Breast epithelium (tissue), 4 donors: ENCODE data around the gene SPRED1. TPM values are rescaled to one million over a fixed set of nuclear protein-coding genes. Genes with fewer than 3 reads are reported as not detected.

Source experiments
- DNase-seq, 2 donors: peaks; one replicate each; pipeline ENCODE4 v3.0.0-alpha.2; 2019; ENCODE audit warnings: low spot score in 2 of 2
- H3K27ac ChIP-seq, 2 donors: fragments of 200-600 bp; sonication (generic) in 1 of 2; one replicate each; pipeline ENCODE4 v1.5.1; 2016 to 2019; ENCODE audit warnings: mild to moderate bottlenecking in 1 of 2
- H3K27me3 ChIP-seq, 2 donors: fragments of 200-600 bp; sonication (generic) in 1 of 2; one replicate each; pipeline versions ENCODE4 v1.5.1 to v1.6.0; 2017 to 2019; ENCODE audit warnings: control low read depth in 1 of 2, mild to moderate bottlenecking in 1 of 2
- H3K36me3 ChIP-seq: fragments of 200-600 bp; one replicate; pipeline ENCODE4 v1.5.1; 2019
- H3K4me1 ChIP-seq, 2 donors: fragments of 200-600 bp; sonication (generic); one replicate each; pipeline ENCODE4 v1.5.1; 2016 to 2019; ENCODE audit warnings: control low read depth in 1 of 2
- H3K4me3 ChIP-seq, 3 donors: fragments of 200-600 bp; sonication (generic); 1 replicate in 2 of 3; 2 replicates in 1 of 3; pipeline ENCODE4 v1.5.1; 2016 to 2019; ENCODE audit warnings: mild to moderate bottlenecking in 3 of 3, moderate library complexity in 2 of 3
- H3K9me3 ChIP-seq, 2 donors: fragments of 200-600 bp; sonication (generic) in 1 of 2; one replicate each; pipeline ENCODE4 v1.5.1; 2016 to 2019; ENCODE audit warnings: control low read depth in 1 of 2
- POLR2A ChIP-seq: fragments of 450-650 bp; IDR thresholded peaks from one replicate; pipeline ENCODE4 v1.6.1; 2016; ENCODE audit warnings: antibody characterized with exemption, mild to moderate bottlenecking, moderate library complexity
- POLR2AphosphoS5 ChIP-seq, 3 donors: sonication (generic); formaldehyde crosslinking; IDR thresholded peaks; one replicate each; pipeline ENCODE4 v1.6.1; 2017; ENCODE audit warnings: antibody characterized with exemption in 3 of 3
- intact Hi-C: fragments of 100-400 bp; cut with DNase I; formaldehyde crosslinking; loops from one replicate; pipeline ENCODE4 v1.15.1; 2023; ENCODE audit warnings: low total_unique reads
- total RNA-seq, 3 donors: library from RNA; depleted of rRNA; stranded (reverse); fragments of >200 nt; gene quantifications; one replicate each; pipeline ENCODE4 v1.1.0, GENCODE V29; 2016
- TF ChIP-seq, protein P1 (sequence below), 3 donors: fragments of 450-650 bp; IDR thresholded peaks; one replicate each; pipeline ENCODE4 v1.5.1; 2016 to 2017; ENCODE audit warnings: antibody characterized with exemption in 3 of 3, mild to moderate bottlenecking in 3 of 3, moderate library complexity in 3 of 3

The SPRED1 gene
- total RNA-seq, 3 donors from 2014 or later, result 18.4 to 28.1 (median 22.3) TPM

DNA sequence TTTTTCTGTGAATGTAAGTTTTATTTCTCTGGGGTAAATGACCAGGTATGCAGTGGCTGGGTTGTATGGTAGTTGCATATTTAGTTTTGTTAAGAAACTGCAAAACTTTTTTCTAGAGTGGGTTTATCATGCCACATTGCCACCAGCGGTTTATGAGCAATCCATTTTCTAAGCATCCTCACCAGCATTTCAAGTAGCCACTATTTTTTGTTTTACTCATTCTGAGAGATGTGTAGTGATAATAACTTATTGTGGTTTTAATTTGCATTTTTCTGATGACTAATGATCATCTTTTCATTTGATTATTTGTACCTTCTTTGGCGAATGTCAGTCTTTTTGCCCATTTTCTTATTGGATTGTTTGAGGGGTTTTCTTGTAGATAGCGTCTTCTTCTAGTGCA, 56.2 kb downstream of the SPRED1 start:
- no peak for DNase-seq
- H3K9me3 ChIP-seq, result no peaks in the 10 kb centered on the region
- no peak overlapping the region for H3K27ac ChIP-seq
- intact Hi-C loops, result no loop called here
- H3K4me3 ChIP-seq, result no peak overlapping the region
- H3K27me3 ChIP-seq, result no peaks in the 10 kb centered on the region
- H3K4me1 ChIP-seq, result no peaks in the 10 kb centered on the region
- peaks cover 2% of the 10 kb centered on the region for H3K36me3 ChIP-seq
- TF ChIP-seq POLR2AphosphoS5 (IDR thresholded peaks at IDR 0.05) (no peak), POLR2A (no peak)
- TF ChIP-seq, protein P1, sequence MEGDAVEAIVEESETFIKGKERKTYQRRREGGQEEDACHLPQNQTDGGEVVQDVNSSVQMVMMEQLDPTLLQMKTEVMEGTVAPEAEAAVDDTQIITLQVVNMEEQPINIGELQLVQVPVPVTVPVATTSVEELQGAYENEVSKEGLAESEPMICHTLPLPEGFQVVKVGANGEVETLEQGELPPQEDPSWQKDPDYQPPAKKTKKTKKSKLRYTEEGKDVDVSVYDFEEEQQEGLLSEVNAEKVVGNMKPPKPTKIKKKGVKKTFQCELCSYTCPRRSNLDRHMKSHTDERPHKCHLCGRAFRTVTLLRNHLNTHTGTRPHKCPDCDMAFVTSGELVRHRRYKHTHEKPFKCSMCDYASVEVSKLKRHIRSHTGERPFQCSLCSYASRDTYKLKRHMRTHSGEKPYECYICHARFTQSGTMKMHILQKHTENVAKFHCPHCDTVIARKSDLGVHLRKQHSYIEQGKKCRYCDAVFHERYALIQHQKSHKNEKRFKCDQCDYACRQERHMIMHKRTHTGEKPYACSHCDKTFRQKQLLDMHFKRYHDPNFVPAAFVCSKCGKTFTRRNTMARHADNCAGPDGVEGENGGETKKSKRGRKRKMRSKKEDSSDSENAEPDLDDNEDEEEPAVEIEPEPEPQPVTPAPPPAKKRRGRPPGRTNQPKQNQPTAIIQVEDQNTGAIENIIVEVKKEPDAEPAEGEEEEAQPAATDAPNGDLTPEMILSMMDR (IDR thresholded peaks at IDR 0.05), result no peak

DNA sequence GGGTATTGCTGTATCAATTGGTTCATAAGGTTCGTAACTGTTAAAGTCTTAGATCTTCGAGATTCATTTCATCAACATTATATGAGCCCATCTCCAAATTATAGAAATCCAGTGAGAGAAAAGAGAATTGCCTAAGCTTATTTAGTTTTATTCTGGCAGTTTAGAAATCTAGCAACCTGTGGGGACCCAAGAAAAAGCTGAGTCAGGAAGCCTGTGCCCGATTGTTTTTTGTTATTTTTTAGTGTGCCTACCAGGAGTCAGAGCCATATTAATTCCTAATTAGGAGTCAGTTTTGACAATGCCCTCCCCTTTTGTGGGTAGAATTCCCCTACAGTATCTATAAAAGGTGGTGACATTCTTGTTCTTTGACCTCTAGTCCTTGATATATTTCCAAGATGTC, 59.6 kb downstream of the SPRED1 start:
- intact Hi-C loops, result no loop called here
- Histone ChIP-seq H3K27me3 (no peaks in the 10 kb centered on the region), H3K36me3 (peaks cover 6% of the 10 kb centered on the region)

DNA sequence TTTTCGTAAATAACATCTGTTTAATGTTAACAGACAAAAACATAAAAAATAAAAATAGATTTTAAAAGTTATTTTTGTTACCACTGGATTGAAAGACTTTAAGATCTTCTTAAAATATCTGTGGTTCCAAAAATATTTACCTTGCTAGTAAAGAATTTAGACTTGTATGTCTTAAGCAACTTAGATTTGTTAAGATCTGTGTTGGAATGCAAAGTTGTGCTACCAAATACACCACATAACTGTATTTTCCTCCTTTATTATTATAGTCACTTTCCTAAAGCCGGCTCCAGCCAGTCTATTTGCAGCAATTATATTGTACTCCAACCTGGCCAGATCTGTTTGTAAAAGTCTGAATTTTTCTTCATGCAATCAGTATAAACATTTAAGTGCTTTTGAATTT, 63.7 kb downstream of the SPRED1 start:
- no peak for TF ChIP-seq POLR2AphosphoS5 (IDR thresholded peaks at IDR 0.05)
- no peak for TF ChIP-seq POLR2A
- TF ChIP-seq, protein P1 (IDR thresholded peaks at IDR 0.05), result no peak
- no peaks in the 10 kb centered on the region for H3K4me1 ChIP-seq
- no peak overlapping the region for H3K27ac ChIP-seq
- H3K27me3 ChIP-seq, result no peaks in the 10 kb centered on the region
- intact Hi-C loops, result no loop called here
- H3K36me3 ChIP-seq, result peaks cover 6% of the 10 kb centered on the region
- H3K4me3 ChIP-seq, result no peak overlapping the region
- DNase-seq, result no peak
- no peaks in the 10 kb centered on the region for H3K9me3 ChIP-seq

More for the DNA sequence above, 59.6 kb downstream of the SPRED1 start:
- no peak overlapping the region for H3K27ac ChIP-seq
- H3K4me1 ChIP-seq, result no peaks in the 10 kb centered on the region
- DNase-seq, result no peak
- H3K4me3 ChIP-seq, result no peak overlapping the region
- no peaks in the 10 kb centered on the region for H3K9me3 ChIP-seq
- TF ChIP-seq POLR2AphosphoS5 (IDR thresholded peaks at IDR 0.05), result no peak
- no peak for TF ChIP-seq POLR2A
- TF ChIP-seq, protein P1 (IDR thresholded peaks at IDR 0.05), result no peak

DNA sequence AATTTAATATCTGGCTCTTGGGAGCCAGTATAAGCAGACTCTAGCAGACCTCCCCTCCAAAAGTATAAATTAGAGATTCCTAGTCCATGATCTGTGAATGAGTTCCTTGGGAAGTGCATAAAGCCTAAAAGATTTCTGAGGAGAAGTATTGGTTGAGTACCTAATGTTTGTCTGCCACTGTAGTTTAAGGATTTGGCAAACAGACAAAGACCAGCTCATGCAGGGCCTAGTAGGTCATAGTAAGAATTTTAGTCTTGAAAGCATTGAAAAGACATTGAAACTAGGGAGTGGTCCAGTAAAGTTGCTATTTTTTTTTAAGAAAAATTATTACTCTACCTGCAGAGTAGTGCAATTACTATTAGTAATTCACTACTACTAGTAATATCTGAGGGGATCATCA, 67.5 kb downstream of the SPRED1 start:
- no peaks in the 10 kb centered on the region for H3K9me3 ChIP-seq
- intact Hi-C loops, result no loop called here
- H3K36me3 ChIP-seq, result no peaks in the 10 kb centered on the region
- no peak overlapping the region for H3K27ac ChIP-seq
- DNase-seq, result no peak
- TF ChIP-seq POLR2A, result no peak
- no peaks in the 10 kb centered on the region for H3K4me1 ChIP-seq
- no peaks in the 10 kb centered on the region for H3K27me3 ChIP-seq
- H3K4me3 ChIP-seq, result no peak overlapping the region

DNA sequence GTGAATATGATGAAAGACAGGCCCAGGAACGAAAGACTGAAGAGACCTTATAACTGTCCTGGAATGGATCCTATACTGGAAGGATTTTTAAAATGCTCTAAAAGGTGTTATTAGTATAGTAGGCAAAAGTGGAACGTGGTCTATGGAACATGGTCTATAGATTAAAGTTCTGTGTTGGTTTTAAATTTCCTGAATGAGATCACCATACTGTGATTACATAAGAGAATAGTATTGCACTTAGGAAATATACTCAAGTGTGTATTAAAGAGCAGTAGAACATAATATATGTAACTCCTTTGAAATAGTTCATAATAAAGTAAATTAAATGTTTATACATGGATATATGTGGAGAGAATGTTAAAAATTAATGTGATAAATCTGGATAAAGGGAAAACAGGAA, 68.2 kb downstream of the SPRED1 start:
- intact Hi-C loops, result no loop called here
- TF ChIP-seq POLR2A (no peak), POLR2AphosphoS5 (IDR thresholded peaks at IDR 0.05) (no peak)
- TF ChIP-seq, protein P1 (IDR thresholded peaks at IDR 0.05), result no peak

DNA sequence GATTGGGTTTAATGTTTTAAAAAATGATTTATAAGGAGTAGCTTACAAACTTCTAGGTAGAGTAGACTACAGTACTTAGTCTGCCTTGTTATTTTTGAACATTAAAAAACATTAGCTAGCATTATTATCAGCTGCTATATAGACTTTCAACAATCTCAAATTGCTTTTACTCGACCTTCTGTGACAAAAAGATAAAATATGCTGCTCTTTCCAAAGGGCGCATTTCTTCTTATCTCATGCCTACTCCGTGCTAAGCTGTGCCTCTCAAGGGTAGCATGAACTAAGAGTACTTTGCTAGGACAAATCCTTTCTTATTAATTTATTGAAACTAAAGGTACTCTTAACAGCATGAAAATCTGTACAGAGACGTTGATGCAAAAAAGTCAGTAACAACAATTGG, 71.3 kb downstream of the SPRED1 start:
- intact Hi-C loops, result no loop called here
- no peak overlapping the region for H3K27ac ChIP-seq
- TF ChIP-seq, protein P1 (IDR thresholded peaks at IDR 0.05), result no peak
- TF ChIP-seq POLR2A (no peak), POLR2AphosphoS5 (IDR thresholded peaks at IDR 0.05) (no peak)
- H3K36me3 ChIP-seq, result no peaks in the 10 kb centered on the region
- H3K9me3 ChIP-seq, result no peaks in the 10 kb centered on the region
- DNase-seq, result no peak
- H3K4me3 ChIP-seq, result no peak overlapping the region
- H3K27me3 ChIP-seq, result no peaks in the 10 kb centered on the region
- no peaks in the 10 kb centered on the region for H3K4me1 ChIP-seq

More for the DNA sequence above, 68.2 kb downstream of the SPRED1 start:
- H3K4me1 ChIP-seq, result no peaks in the 10 kb centered on the region
- H3K27me3 ChIP-seq, result no peaks in the 10 kb centered on the region
- no peak overlapping the region for H3K27ac ChIP-seq
- no peak overlapping the region for H3K4me3 ChIP-seq
- H3K9me3 ChIP-seq, result no peaks in the 10 kb centered on the region
- H3K36me3 ChIP-seq, result no peaks in the 10 kb centered on the region
- DNase-seq, result no peak
